H1 (cell line): ENCODE measurements around the gene MEI1. TPM values are rescaled to one million over a fixed set of nuclear protein-coding genes. Genes with fewer than 3 reads are reported as not detected.

ENCODE experiments used
- CTCF ChIA-PET: fragments of 300-600 bp; sonication (Branson Sonifier 250); formaldehyde crosslinking; loops from one replicate; lab custom pipeline; 2021; ENCODE audit not compliant: partially characterized antibody; lab: Charles Lee
- POLR2A ChIA-PET: fragments of 300-600 bp; sonication (Branson Sonifier 250); formaldehyde crosslinking; loops from one replicate; lab custom pipeline; 2021; ENCODE audit warnings: inconsistent platforms; ENCODE audit not compliant: partially characterized antibody; lab: Charles Lee
- DNase-seq, 2 experiments: peaks; one replicate each; pipeline versions ENCODE4 v3.0.0 to v3.0.0-alpha.2; 2010 to 2022; ENCODE audit warnings: low spot score in 2 of 2, low read depth in 1 of 2, mixed read lengths in 1 of 2
- FAIRE-seq: peaks from 2 replicates; lab custom pipeline; 2011; peaks lifted over from hg19 to GRCh38; lab: Jason Lieb, UNC
- H2AFZ ChIP-seq: 2 replicates; pipeline ENCODE4 v1.8.1; 2012; ENCODE audit warnings: low read length, inconsistent platforms
- H2AK5ac ChIP-seq: 2 replicates; pipeline ENCODE4 v1.6.1; 2013; ENCODE audit warnings: low read depth, low read length
- H2BK120ac ChIP-seq: replicated peaks from 2 replicates; pipeline ENCODE3; 2013; ENCODE audit warnings: low read depth, low read length, inconsistent platforms
- H2BK12ac ChIP-seq: 2 replicates; pipeline ENCODE4 v1.6.1; 2013; ENCODE audit warnings: low read depth, low read length
- H2BK15ac ChIP-seq: 2 replicates; pipeline ENCODE4 v1.6.1; 2013; ENCODE audit warnings: low read length
- H2BK20ac ChIP-seq: 2 replicates; pipeline ENCODE4 v1.6.1; 2013; ENCODE audit warnings: low read length
- H2BK5ac ChIP-seq: 2 replicates; pipeline ENCODE4 v1.6.1; 2013; ENCODE audit warnings: low read depth, low read length
- H3K14ac ChIP-seq: 2 replicates; pipeline ENCODE4 v1.6.1; 2013; ENCODE audit warnings: inconsistent platforms; ENCODE audit not compliant: insufficient read length
- H3K18ac ChIP-seq: 2 replicates; pipeline ENCODE4 v1.6.1; 2013; ENCODE audit warnings: low read length; ENCODE audit errors: extremely low read depth
- H3K23ac ChIP-seq: 2 replicates; pipeline ENCODE4 v1.6.1; 2013; ENCODE audit warnings: inconsistent platforms; ENCODE audit not compliant: insufficient read length
- H3K23me2 ChIP-seq: 2 replicates; pipeline ENCODE4 v1.6.1; 2013; ENCODE audit warnings: low read depth, low read length
- H3K27ac ChIP-seq: 2 replicates; pipeline ENCODE4 v1.6.1; 2011; ENCODE audit warnings: low read depth, low read length, inconsistent platforms
- H3K27me3 ChIP-seq, 4 experiments: replicated peaks in 1 of 4; 1 replicate in 1 of 4; 2 replicates in 3 of 4; pipeline versions ENCODE4 v1.6.1 to v1.8.1; 2011 to 2013; ENCODE audit warnings: low read length in 3 of 4, mild to moderate bottlenecking in 3 of 4, inconsistent platforms in 2 of 4, mixed read lengths in 2 of 4, moderate library complexity in 1 of 4; ENCODE audit not compliant: control insufficient read depth in 3 of 4, insufficient read depth in 3 of 4; ENCODE audit errors: extremely low read depth in 1 of 4
- H3K36me3 ChIP-seq, 4 experiments: 2 replicates each; pipeline versions ENCODE4 v1.6.1 to v1.8.1; 2011 to 2013; ENCODE audit warnings: mild to moderate bottlenecking in 4 of 4, low read length in 3 of 4, moderate library complexity in 2 of 4, control low read depth in 1 of 4, inconsistent platforms in 1 of 4; ENCODE audit not compliant: insufficient read depth in 4 of 4, control insufficient read depth in 2 of 4
- H3K4ac ChIP-seq: replicated peaks from 2 replicates; pipeline ENCODE3; 2013; ENCODE audit warnings: low read length, low read depth, mixed read lengths, inconsistent platforms; ENCODE audit not compliant: insufficient read length
- H3K4me1 ChIP-seq, 4 experiments: replicated peaks in 1 of 4; 1 replicate in 1 of 4; 2 replicates in 3 of 4; pipeline versions ENCODE4 v1.6.1 to v1.8.1; 2011 to 2013; ENCODE audit warnings: low read length in 3 of 4, inconsistent platforms in 2 of 4, mixed read lengths in 1 of 4; ENCODE audit not compliant: insufficient read depth in 4 of 4, control insufficient read depth in 3 of 4
- H3K4me2 ChIP-seq, 2 experiments: 2 replicates each; pipeline versions ENCODE4 v1.6.1 to v1.8.1; 2011 to 2013; ENCODE audit warnings: low read depth in 2 of 2, low read length in 2 of 2, control low read depth in 1 of 2, inconsistent platforms in 1 of 2, mild to moderate bottlenecking in 1 of 2; ENCODE audit not compliant: insufficient read depth in 1 of 2
- H3K4me3 ChIP-seq, 4 experiments: fragments of 200-600, 300-600 bp in 1 of 4; sonication (generic), shearing (Covaris generic), sonication (Bioruptor Twin) in 1 of 4; 2 replicates each; pipeline versions ENCODE4 v1.5.1 to v1.8.1; 2011 to 2016; ENCODE audit warnings: low read length in 4 of 4, low read depth in 3 of 4, control low read depth in 2 of 4, inconsistent platforms in 2 of 4, mild to moderate bottlenecking in 2 of 4, mixed read lengths in 1 of 4, moderate library complexity in 1 of 4; ENCODE audit not compliant: insufficient read depth in 2 of 4; ENCODE audit errors: extremely low read depth in 1 of 4
- H3K56ac ChIP-seq: replicated peaks from 2 replicates; pipeline ENCODE3; 2013; ENCODE audit warnings: low read depth, mild to moderate bottlenecking, mixed read lengths, low read length, inconsistent platforms; ENCODE audit not compliant: insufficient read length
- H3K79me1 ChIP-seq: 2 replicates; pipeline ENCODE4 v1.6.1; 2013; ENCODE audit warnings: low read depth, low read length, control low read depth
- H3K79me2 ChIP-seq, 2 experiments: 2 replicates each; pipeline versions ENCODE4 v1.6.1 to v1.8.1; 2012 to 2013; ENCODE audit warnings: low read length in 2 of 2, mild to moderate bottlenecking in 2 of 2, inconsistent platforms in 1 of 2; ENCODE audit not compliant: insufficient read depth in 2 of 2, control insufficient read depth in 1 of 2
- H3K9ac ChIP-seq, 4 experiments: replicated peaks in 1 of 4; 1 replicate in 1 of 4; 2 replicates in 3 of 4; pipeline versions ENCODE4 v1.6.1 to v1.8.1; 2011 to 2013; ENCODE audit warnings: low read depth in 3 of 4, low read length in 3 of 4, control low read depth in 2 of 4, mild to moderate bottlenecking in 2 of 4, moderate library complexity in 2 of 4, inconsistent platforms in 1 of 4; ENCODE audit errors: extremely low read depth in 1 of 4
- H3K9me3 ChIP-seq, 2 experiments: 2 replicates each; pipeline versions ENCODE4 v1.6.1 to v1.8.1; 2012 to 2013; ENCODE audit warnings: mild to moderate bottlenecking in 2 of 2, moderate library complexity in 2 of 2, control low read depth in 1 of 2, inconsistent platforms in 1 of 2, low read depth in 1 of 2, low read length in 1 of 2, mixed read lengths in 1 of 2; ENCODE audit not compliant: insufficient read depth in 2 of 2
- H4K20me1 ChIP-seq, 2 experiments: replicated peaks in 1 of 2; 2 replicates each; pipeline versions ENCODE3 to v1.8.1; 2011 to 2013; ENCODE audit warnings: inconsistent platforms in 2 of 2, low read length in 2 of 2, mild to moderate bottlenecking in 1 of 2; ENCODE audit not compliant: insufficient read depth in 2 of 2, control insufficient read depth in 1 of 2
- H4K5ac ChIP-seq: 2 replicates; pipeline ENCODE4 v1.6.1; 2013; ENCODE audit warnings: low read length, low read depth, mixed read lengths, inconsistent platforms; ENCODE audit not compliant: insufficient read length
- H4K8ac ChIP-seq: 2 replicates; pipeline ENCODE4 v1.8.0; 2013; ENCODE audit warnings: mild to moderate bottlenecking, moderate library complexity, low read length, inconsistent platforms; ENCODE audit not compliant: insufficient read depth; ENCODE audit errors: extremely low read depth
- H4K91ac ChIP-seq: replicated peaks from 2 replicates; pipeline ENCODE3; 2013; ENCODE audit warnings: low read length, mixed read lengths, inconsistent platforms; ENCODE audit not compliant: insufficient read length
- CBX8 ChIP-seq: fragments of 300-800, 300-1000 bp; sonication (generic); IDR thresholded peaks from 2 replicates; pipeline ENCODE4 v1.7.1; 2016; ENCODE audit warnings: low read depth, low read length, borderline replicate concordance
- EP300 ChIP-seq, 2 experiments: IDR thresholded peaks; 1 replicate in 1 of 2; 2 replicates in 1 of 2; pipeline ENCODE4 v1.6.1; 2011 to 2012; ENCODE audit warnings: low read depth in 2 of 2, low read length in 2 of 2, mild to moderate bottlenecking in 2 of 2, borderline replicate concordance in 1 of 2, inconsistent platforms in 1 of 2, moderate library complexity in 1 of 2
- polyA plus RNA-seq, 7 experiments: library from polyadenylated mRNA; depleted of rRNA in 3 of 7; stranded (reverse) in 5 of 7; unstranded in 2 of 7; fragments of >200 nt in 5 of 7; fragments of 200-250 nt in 2 of 7; gene quantifications; 1 replicate in 5 of 7; 2 replicates in 1 of 7; 4 replicates in 1 of 7; pipeline versions ENCODE4 v1.2.1 to v1.2.3, GENCODE V29; 2011 to 2013; ENCODE audit warnings: missing spikeins in 2 of 7, mixed read lengths in 2 of 7
- total RNA-seq: library from RNA; stranded (reverse); fragmentation: NEBNext Ultra II Directional; extraction: Animal tissue kit (Norgen Biotek cat#: 25700); gene quantifications from 2 replicates; pipeline ENCODE4 v1.2.1, GENCODE V29; 2021

The MEI1 gene
- total and polyA plus RNA-seq, 2 of the 8 experiments (the other 6 are each of a cell fraction or from before 2014, with no cell fraction given) = 0.27 to 0.54 TPM

GRCh38 chr22:41805639-41806038 lies 106.3 kb downstream of the MEI1 start:
- Histone ChIP-seq H2BK15ac (no peak overlapping the region), H3K14ac (no peak overlapping the region), H2BK120ac (no peak overlapping the region), H3K18ac (no peak overlapping the region), H3K4me3 (no peak overlapping the region), H4K5ac (no peak overlapping the region), H2BK20ac (no peak overlapping the region), H2AFZ (no peak overlapping the region), H4K20me1 (peaks cover 7 to 8% of the 10 kb centered on the region in 2 experiments), H3K23ac (no peak overlapping the region), H4K8ac (no peak overlapping the region), H2BK5ac (no peak overlapping the region), H3K23me2 (peaks cover 7% of the 10 kb centered on the region), H2BK12ac (no peak overlapping the region), H3K4ac (no peak overlapping the region), H3K27me3 (no peaks in the 10 kb centered on the region), H3K27ac (no peak overlapping the region), H2AK5ac (no peak overlapping the region), H3K9ac (no peak overlapping the region), H3K79me1 (peaks cover 11% of the 10 kb centered on the region), H3K4me2 (no peak overlapping the region), H4K91ac (no peak overlapping the region), H3K36me3 (peaks cover 0 to 5% (median 1%) of the 10 kb centered on the region in 4 experiments; a peak in 1 of 8 replicates), H3K56ac (no peak overlapping the region), H3K79me2 (peaks cover 3 to 25% of the 10 kb centered on the region in 2 experiments), H3K9me3 (no peaks in the 10 kb centered on the region), H3K4me1 (peaks cover 0 to 8% (median 2%) of the 10 kb centered on the region in 4 experiments; a peak in 3 of 7 replicates)
- ChIA-PET CTCF (no interaction called here), POLR2A (no interaction called here)
- FAIRE-seq (no peak), DNase-seq (no peak)
- TF ChIP-seq EP300 (IDR thresholded peaks at IDR 0.05; ENCODE audit: borderline replicate concordance in 1 of 2, low read depth in 2 of 2, low read length in 2 of 2) (no peak), CBX8 (no peak)
